Osteocyte (in vitro differentiated cells): Measurements from ENCODE around the gene IGFN1. TPM values are rescaled to one million over a fixed set of nuclear protein-coding genes. Genes with fewer than 3 reads are reported as not detected.

ENCODE experiments used
- DNase-seq: peaks from one replicate; pipeline ENCODE4 v3.0.0; 2021; ENCODE audit warnings: mixed read lengths; ENCODE audit not compliant: unreplicated experiment; ENCODE audit errors: extremely low spot score
- H3K27ac Mint-ChIP-seq: one replicate; pipeline ENCODE4 v1.8.0; 2021; ENCODE audit warnings: mild to moderate bottlenecking, mixed read lengths; ENCODE audit not compliant: unreplicated experiment
- H3K27me3 Mint-ChIP-seq: one replicate; pipeline ENCODE4 v1.8.0; 2021; ENCODE audit warnings: mixed read lengths; ENCODE audit not compliant: unreplicated experiment
- H3K36me3 Mint-ChIP-seq: one replicate; pipeline ENCODE4 v1.8.0; 2021; ENCODE audit warnings: mixed read lengths; ENCODE audit not compliant: unreplicated experiment
- H3K4me1 Mint-ChIP-seq: one replicate; pipeline ENCODE4 v1.8.0; 2021; ENCODE audit warnings: mixed read lengths; ENCODE audit not compliant: unreplicated experiment
- H3K4me3 Mint-ChIP-seq: one replicate; pipeline ENCODE4 v1.8.0; 2021; ENCODE audit warnings: mild to moderate bottlenecking, moderate library complexity, mixed read lengths; ENCODE audit not compliant: unreplicated experiment
- H3K9me3 Mint-ChIP-seq: one replicate; pipeline ENCODE4 v1.8.0; 2021; ENCODE audit warnings: mixed read lengths; ENCODE audit not compliant: unreplicated experiment
- total RNA-seq: library from RNA; stranded (reverse); gene quantifications from 2 replicates; pipeline ENCODE4 v1.2.1, GENCODE V29; 2021
- TF ChIP-seq, protein P1 (sequence below): fragments of 200-600 bp; sonication (generic); IDR thresholded peaks from 2 replicates; pipeline ENCODE4 v1.5.0; 2021; ENCODE audit warnings: antibody characterized with exemption, mild to moderate bottlenecking, moderate library complexity

IGFN1 gene
- total RNA-seq, 1 donor from 2014 or later: 3.8 TPM

DNA sequence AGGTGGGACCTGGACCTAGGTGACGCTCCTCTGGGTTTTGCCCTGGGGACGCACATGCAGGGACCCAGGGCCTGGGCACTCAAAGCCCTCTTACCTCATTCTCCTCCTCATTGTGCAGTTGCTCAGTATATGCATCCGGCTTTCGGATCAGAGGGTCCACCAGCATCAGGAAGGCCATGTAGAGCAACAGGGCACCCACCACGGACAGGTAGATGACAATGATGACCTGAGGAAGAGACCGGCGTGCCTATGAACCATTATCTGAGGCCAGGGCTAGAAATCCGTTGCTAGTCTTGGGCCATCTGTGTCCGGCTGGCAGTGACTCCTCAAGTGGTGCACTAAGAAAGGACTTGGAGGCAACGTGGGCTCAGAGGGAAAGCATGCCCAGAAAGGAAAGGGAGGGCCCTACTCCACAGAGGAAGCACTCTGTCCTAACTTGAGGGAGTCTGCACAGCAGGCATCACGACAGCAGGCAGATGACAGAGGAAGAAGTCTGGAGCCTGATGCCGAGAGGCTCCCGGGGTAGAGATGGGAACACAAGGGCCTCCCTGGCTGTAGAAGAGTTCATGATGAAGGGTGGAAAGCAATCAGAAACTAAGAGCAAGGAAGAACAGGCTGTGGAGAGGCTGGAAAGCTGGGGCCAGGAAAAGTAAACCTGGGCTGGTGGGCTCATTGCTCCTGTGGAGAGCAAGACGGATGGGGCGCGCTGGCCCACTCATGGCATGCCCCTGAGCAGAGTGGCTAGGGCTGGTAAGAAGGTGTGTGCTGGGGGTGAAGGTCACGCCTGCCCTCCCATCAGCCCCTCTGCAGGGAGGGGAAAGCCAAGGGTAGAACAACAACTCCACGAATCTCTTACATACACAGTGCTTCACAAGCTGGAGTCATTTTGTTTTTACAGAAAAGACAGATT is 46.6 kb upstream of the IGFN1 start:
- H3K4me3 Mint-ChIP-seq: no peak overlapping the region
- TF ChIP-seq, protein P1, sequence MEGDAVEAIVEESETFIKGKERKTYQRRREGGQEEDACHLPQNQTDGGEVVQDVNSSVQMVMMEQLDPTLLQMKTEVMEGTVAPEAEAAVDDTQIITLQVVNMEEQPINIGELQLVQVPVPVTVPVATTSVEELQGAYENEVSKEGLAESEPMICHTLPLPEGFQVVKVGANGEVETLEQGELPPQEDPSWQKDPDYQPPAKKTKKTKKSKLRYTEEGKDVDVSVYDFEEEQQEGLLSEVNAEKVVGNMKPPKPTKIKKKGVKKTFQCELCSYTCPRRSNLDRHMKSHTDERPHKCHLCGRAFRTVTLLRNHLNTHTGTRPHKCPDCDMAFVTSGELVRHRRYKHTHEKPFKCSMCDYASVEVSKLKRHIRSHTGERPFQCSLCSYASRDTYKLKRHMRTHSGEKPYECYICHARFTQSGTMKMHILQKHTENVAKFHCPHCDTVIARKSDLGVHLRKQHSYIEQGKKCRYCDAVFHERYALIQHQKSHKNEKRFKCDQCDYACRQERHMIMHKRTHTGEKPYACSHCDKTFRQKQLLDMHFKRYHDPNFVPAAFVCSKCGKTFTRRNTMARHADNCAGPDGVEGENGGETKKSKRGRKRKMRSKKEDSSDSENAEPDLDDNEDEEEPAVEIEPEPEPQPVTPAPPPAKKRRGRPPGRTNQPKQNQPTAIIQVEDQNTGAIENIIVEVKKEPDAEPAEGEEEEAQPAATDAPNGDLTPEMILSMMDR: no peak

DNA sequence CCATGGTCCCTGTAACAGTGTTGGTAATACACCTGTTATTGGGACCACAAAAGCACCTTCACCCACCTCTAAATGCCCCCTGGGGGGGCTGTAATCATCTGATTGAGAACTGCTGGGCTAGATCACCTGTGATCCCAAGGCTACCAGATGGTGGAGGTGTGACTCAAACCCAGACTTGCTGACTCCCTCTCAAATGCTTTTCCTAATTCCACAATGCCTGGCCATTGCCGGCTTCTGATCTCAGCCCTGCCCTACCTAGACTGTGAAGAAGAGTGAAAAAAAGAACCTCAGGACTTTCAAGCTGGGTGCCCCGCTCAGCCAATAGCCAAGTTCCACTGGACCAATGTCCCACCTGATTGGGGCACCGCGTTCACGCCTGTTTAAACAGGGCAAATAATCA is 45.9 kb upstream of the IGFN1 start:
- H3K9me3 Mint-ChIP-seq: no peaks in the 10 kb centered on the region
- H3K27ac Mint-ChIP-seq: no peak overlapping the region
- H3K27me3 Mint-ChIP-seq: no peaks in the 10 kb centered on the region
- H3K4me1 Mint-ChIP-seq: no peaks in the 10 kb centered on the region
- H3K4me3 Mint-ChIP-seq: no peak overlapping the region
- TF ChIP-seq, protein P1: no peak
- no peak for DNase-seq
- peaks cover 67% of the 10 kb centered on the region for H3K36me3 Mint-ChIP-seq

More for the DNA sequence above, 46.6 kb upstream of the IGFN1 start:
- H3K4me1 Mint-ChIP-seq: no peaks in the 10 kb centered on the region
- H3K27me3 Mint-ChIP-seq: no peaks in the 10 kb centered on the region
- peaks cover 64% of the 10 kb centered on the region for H3K36me3 Mint-ChIP-seq
- no peaks in the 10 kb centered on the region for H3K9me3 Mint-ChIP-seq
- no peak for DNase-seq
- H3K27ac Mint-ChIP-seq: no peak overlapping the region

- Mint-ChIP-seq H3K27ac (no peak overlapping the region), H3K27me3 (no peaks in the 10 kb centered on the region), H3K36me3 (peaks cover 65% of the 10 kb centered on the region), H3K4me1 (no peaks in the 10 kb centered on the region), H3K9me3 (no peaks in the 10 kb centered on the region), H3K4me3 (no peak overlapping the region)
- no peak for DNase-seq
- TF ChIP-seq, protein P1: no peak
Measured at GRCh38 chr1:201145132-201145531, 45.5 kb upstream of the IGFN1 start.

- H3K36me3 Mint-ChIP-seq: peaks cover 66% of the 10 kb centered on the region
- TF ChIP-seq, protein P1: no peak
- no peaks in the 10 kb centered on the region for H3K9me3 Mint-ChIP-seq
- H3K4me3 Mint-ChIP-seq: no peak overlapping the region
- H3K4me1 Mint-ChIP-seq: no peaks in the 10 kb centered on the region
- H3K27me3 Mint-ChIP-seq: no peaks in the 10 kb centered on the region
- DNase-seq: no peak
- no peak overlapping the region for H3K27ac Mint-ChIP-seq
Measured at GRCh38 chr1:201145816-201146215, 44.8 kb upstream of the IGFN1 start.

- Mint-ChIP-seq H3K4me1 (no peaks in the 10 kb centered on the region), H3K27ac (no peak overlapping the region), H3K27me3 (no peaks in the 10 kb centered on the region), H3K4me3 (no peak overlapping the region), H3K36me3 (peaks cover 64% of the 10 kb centered on the region), H3K9me3 (no peaks in the 10 kb centered on the region)
- TF ChIP-seq, protein P1: no peak
- DNase-seq: no peak
Measured at GRCh38 chr1:201146626-201147390, 43.8 kb upstream of the IGFN1 start.
